GM21576 (cell line): Measurements from ENCODE around the gene SLC6A19.
A peak's percentile ranks its signal among the peaks of the same experiment; 100 is the strongest.

Experiments
- ATAC-seq: cut with Tn5 transposase; IDR thresholded peaks from one replicate; pipeline ENCODE4 v1.9.1; 2021; ENCODE audit warnings: mild to moderate bottlenecking, moderate library complexity; ENCODE audit not compliant: unreplicated experiment

The SLC6A19 gene

GRCh38 chr5:1165864-1166263 is 35.5 kb upstream of the SLC6A19 start:
- no peak for ATAC-seq

GRCh38 chr5:1166370-1166769 is 35.0 kb upstream of the SLC6A19 start:
- ATAC-seq = no peak

- ATAC-seq = no peak
Measured at GRCh38 chr5:1167361-1167727, 34.1 kb upstream of the SLC6A19 start.

- ATAC-seq = peak; percentile 65
Measured at GRCh38 chr5:1167728-1168709, 33.4 kb upstream of the SLC6A19 start.

GRCh38 chr5:1168796-1169195 is 32.6 kb upstream of the SLC6A19 start:
- no peak for ATAC-seq

- no peak for ATAC-seq
Measured at GRCh38 chr5:1169211-1170115, 31.9 kb upstream of the SLC6A19 start.

- no peak for ATAC-seq
Measured at GRCh38 chr5:1171340-1171941, 30.0 kb upstream of the SLC6A19 start.

- no peak for ATAC-seq
Measured at GRCh38 chr5:1172007-1172581, 29.3 kb upstream of the SLC6A19 start.

GRCh38 chr5:1172670-1173404 is 28.6 kb upstream of the SLC6A19 start:
- ATAC-seq = no peak

- no peak for ATAC-seq
Measured at GRCh38 chr5:1173485-1174070, 27.8 kb upstream of the SLC6A19 start.

GRCh38 chr5:1174122-1174936 is 27.1 kb upstream of the SLC6A19 start:
- ATAC-seq = no peak

GRCh38 chr5:1175015-1175414 is 26.4 kb upstream of the SLC6A19 start:
- no peak for ATAC-seq

- no peak for ATAC-seq
Measured at GRCh38 chr5:1175801-1176472, 25.5 kb upstream of the SLC6A19 start.

GRCh38 chr5:1176473-1177391 is 24.7 kb upstream of the SLC6A19 start:
- no peak for ATAC-seq

- no peak for ATAC-seq
Measured at GRCh38 chr5:1177826-1178528, 23.4 kb upstream of the SLC6A19 start.

GRCh38 chr5:1178529-1179382 is 22.6 kb upstream of the SLC6A19 start:
- no peak for ATAC-seq
